Breast epithelium (tissue), 4 donors: ENCODE measurements around the gene TAF10. TPM values are rescaled to one million over a fixed set of nuclear protein-coding genes. Genes with fewer than 3 reads are reported as not detected.

ENCODE experiments used
- DNase-seq, 2 donors: peaks; one replicate each; pipeline ENCODE4 v3.0.0-alpha.2; 2019; ENCODE audit warnings: low spot score in 2 of 2
- H3K27ac ChIP-seq, 2 donors: fragments of 200-600 bp; sonication (generic) in 1 of 2; one replicate each; pipeline ENCODE4 v1.5.1; 2016 to 2019; ENCODE audit warnings: mild to moderate bottlenecking in 1 of 2
- H3K27me3 ChIP-seq, 2 donors: fragments of 200-600 bp; sonication (generic) in 1 of 2; one replicate each; pipeline versions ENCODE4 v1.5.1 to v1.6.0; 2017 to 2019; ENCODE audit warnings: control low read depth in 1 of 2, mild to moderate bottlenecking in 1 of 2
- H3K36me3 ChIP-seq: fragments of 200-600 bp; one replicate; pipeline ENCODE4 v1.5.1; 2019
- H3K4me1 ChIP-seq, 2 donors: fragments of 200-600 bp; sonication (generic); one replicate each; pipeline ENCODE4 v1.5.1; 2016 to 2019; ENCODE audit warnings: control low read depth in 1 of 2
- H3K4me3 ChIP-seq, 3 donors: fragments of 200-600 bp; sonication (generic); 1 replicate in 2 of 3; 2 replicates in 1 of 3; pipeline ENCODE4 v1.5.1; 2016 to 2019; ENCODE audit warnings: mild to moderate bottlenecking in 3 of 3, moderate library complexity in 2 of 3
- H3K9me3 ChIP-seq, 2 donors: fragments of 200-600 bp; sonication (generic) in 1 of 2; one replicate each; pipeline ENCODE4 v1.5.1; 2016 to 2019; ENCODE audit warnings: control low read depth in 1 of 2
- CTCF ChIP-seq, 3 donors: fragments of 450-650 bp; IDR thresholded peaks; one replicate each; pipeline ENCODE4 v1.5.1; 2016 to 2017; ENCODE audit warnings: antibody characterized with exemption in 3 of 3, mild to moderate bottlenecking in 3 of 3, moderate library complexity in 3 of 3
- POLR2A ChIP-seq: fragments of 450-650 bp; IDR thresholded peaks from one replicate; pipeline ENCODE4 v1.6.1; 2016; ENCODE audit warnings: antibody characterized with exemption, mild to moderate bottlenecking, moderate library complexity
- POLR2AphosphoS5 ChIP-seq, 3 donors: sonication (generic); formaldehyde crosslinking; IDR thresholded peaks; one replicate each; pipeline ENCODE4 v1.6.1; 2017; ENCODE audit warnings: antibody characterized with exemption in 3 of 3
- intact Hi-C: fragments of 100-400 bp; cut with DNase I; formaldehyde crosslinking; loops from one replicate; pipeline ENCODE4 v1.15.1; 2023; ENCODE audit warnings: low total_unique reads
- total RNA-seq, 3 donors: library from RNA; depleted of rRNA; stranded (reverse); fragments of >200 nt; gene quantifications; one replicate each; pipeline ENCODE4 v1.1.0, GENCODE V29; 2016

TAF10 gene
- total RNA-seq, 3 donors from 2014 or later = 45.4 to 82.6 (median 54.7) TPM

DNA sequence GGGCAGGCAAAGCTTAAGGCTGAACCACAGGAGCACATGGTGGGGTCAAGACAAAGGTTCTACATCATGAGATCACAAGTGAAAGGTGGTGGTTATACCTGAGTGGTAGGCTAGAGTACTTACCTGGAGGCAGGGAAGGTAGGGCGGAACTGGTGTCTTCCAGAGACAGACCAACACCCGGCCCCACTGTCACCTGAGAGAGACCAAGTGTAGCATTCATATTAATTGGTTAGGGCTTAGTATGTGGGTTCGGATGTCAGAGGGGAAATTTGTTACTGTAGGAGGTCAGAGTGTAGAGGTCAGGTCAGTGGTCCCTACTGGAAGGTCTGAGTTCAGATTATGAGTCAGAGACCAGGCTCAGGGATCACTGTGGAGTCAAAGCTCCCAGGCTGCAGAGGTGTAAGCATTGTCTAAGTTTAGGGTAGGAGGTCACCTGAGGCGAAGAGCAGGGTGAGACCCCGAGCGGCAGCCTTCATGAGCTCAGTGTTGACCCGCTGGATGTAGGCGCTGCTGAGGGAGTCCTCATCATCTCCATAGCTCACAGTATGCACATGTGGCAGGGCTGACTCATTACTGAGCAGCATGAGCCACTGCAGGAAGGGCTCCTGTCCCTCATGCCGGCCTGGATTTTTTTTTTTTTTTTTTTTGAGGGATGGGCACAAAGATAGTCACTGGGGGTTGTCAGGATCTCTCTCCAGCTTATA is 4.0 kb upstream of the TAF10 start:
- Histone ChIP-seq H3K36me3 (no peaks in the 10 kb centered on the region), H3K27ac (no peak overlapping the region), H3K4me1 (no peaks in the 10 kb centered on the region), H3K9me3 (no peaks in the 10 kb centered on the region), H3K27me3 (no peaks in the 10 kb centered on the region), H3K4me3 (no peak overlapping the region)
- intact Hi-C loops = no loop called here
- DNase-seq = no peak
- TF ChIP-seq CTCF (IDR thresholded peaks at IDR 0.05) = no peak
- TF ChIP-seq POLR2A = no peak
- TF ChIP-seq POLR2AphosphoS5 (IDR thresholded peaks at IDR 0.05) = no peak

- no peaks in the 10 kb centered on the region for H3K4me1 ChIP-seq
- TF ChIP-seq POLR2A (no peak), POLR2AphosphoS5 (IDR thresholded peaks at IDR 0.05) (no peak), CTCF (IDR thresholded peaks at IDR 0.05) (no peak)
- peaks cover 4% of the 10 kb centered on the region for H3K36me3 ChIP-seq
- H3K27ac ChIP-seq = no peak overlapping the region
- no peak overlapping the region for H3K4me3 ChIP-seq
- DNase-seq = no peak
- intact Hi-C loops = no loop called here
- H3K27me3 ChIP-seq = no peaks in the 10 kb centered on the region
- H3K9me3 ChIP-seq = no peaks in the 10 kb centered on the region
These were observed 3.0 kb upstream of the TAF10 start for GRCh38 chr11:6615046-6615445.

GRCh38 chr11:6614446-6614845 is 2.4 kb upstream of the TAF10 start:
- intact Hi-C loops = no loop called here
- no peaks in the 10 kb centered on the region for H3K27me3 ChIP-seq
- H3K4me1 ChIP-seq = no peaks in the 10 kb centered on the region
- H3K9me3 ChIP-seq = no peaks in the 10 kb centered on the region
- no peak for DNase-seq
- no peak overlapping the region for H3K27ac ChIP-seq
- peaks cover 4% of the 10 kb centered on the region for H3K36me3 ChIP-seq
- H3K4me3 ChIP-seq = no peak overlapping the region
- no peak for TF ChIP-seq POLR2AphosphoS5 (IDR thresholded peaks at IDR 0.05)
- TF ChIP-seq CTCF (IDR thresholded peaks at IDR 0.05) = no peak
- TF ChIP-seq POLR2A = no peak

DNA sequence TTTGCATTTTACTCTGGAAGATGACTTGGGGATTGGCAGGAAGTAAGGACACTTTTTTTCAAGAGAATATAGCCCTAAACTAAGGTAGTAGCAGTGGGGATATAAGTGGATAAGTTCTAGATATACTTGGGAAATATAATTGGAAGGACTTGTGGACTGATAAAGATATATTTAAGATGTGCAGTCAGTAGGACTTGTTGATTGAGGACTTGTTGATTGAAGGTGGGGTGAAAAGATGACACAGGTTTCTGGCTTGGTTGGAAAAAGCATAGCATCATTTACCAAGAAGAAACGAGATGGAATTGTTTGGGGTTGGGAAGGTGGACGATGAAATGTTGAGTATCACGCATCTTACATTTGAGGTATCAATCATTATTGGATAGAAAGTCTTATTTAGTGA is 1.5 kb upstream of the TAF10 start:
- H3K9me3 ChIP-seq = no peaks in the 10 kb centered on the region
- TF ChIP-seq POLR2A = no peak
- no peak for TF ChIP-seq POLR2AphosphoS5 (IDR thresholded peaks at IDR 0.05)
- TF ChIP-seq CTCF (IDR thresholded peaks at IDR 0.05) = no peak
- no peaks in the 10 kb centered on the region for H3K27me3 ChIP-seq
- H3K36me3 ChIP-seq = peaks cover 10% of the 10 kb centered on the region
- H3K27ac ChIP-seq = peak overlapping the region; percentile 93 to 99
- no peak overlapping the region for H3K4me3 ChIP-seq
- H3K4me1 ChIP-seq = no peaks in the 10 kb centered on the region
- intact Hi-C loops = no loop called here
- no peak for DNase-seq

DNA sequence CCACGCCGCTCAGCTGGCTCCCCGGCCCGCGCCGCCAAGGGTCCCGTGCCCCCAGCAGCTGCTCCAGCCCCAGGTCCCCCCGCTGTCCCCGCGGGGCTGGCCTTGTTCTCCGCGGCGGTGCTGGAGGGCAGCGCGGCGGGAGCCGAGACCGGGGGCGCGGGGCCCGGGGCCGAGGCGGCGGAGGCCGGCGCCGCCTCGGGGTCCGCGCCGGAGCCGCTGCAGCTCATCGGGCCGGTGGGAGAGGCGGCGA is 128 bp downstream of the TAF10 start:
- Histone ChIP-seq H3K27ac (peak overlapping the region; percentile 93 to 99), H3K36me3 (peaks cover 13% of the 10 kb centered on the region), H3K4me1 (peaks cover 0 to 9% of the 10 kb centered on the region in 2 donors), H3K9me3 (no peaks in the 10 kb centered on the region), H3K27me3 (no peaks in the 10 kb centered on the region), H3K4me3 (peak overlapping the region; percentile 83 to 88 (median 84))
- no peak for TF ChIP-seq CTCF (IDR thresholded peaks at IDR 0.05)
- no peak for TF ChIP-seq POLR2A
- TF ChIP-seq POLR2AphosphoS5 (IDR thresholded peaks at IDR 0.05) = no peak
- DNase-seq = no peak
- intact Hi-C loops = no loop called here
